IMR-90 (cell line): Measurements from ENCODE around the gene CSGALNACT2.

Experiments
- CHD1 ChIP-seq: IDR thresholded peaks from 2 replicates; pipeline ENCODE4 v1.6.1; 2012; ENCODE audit warnings: low read depth, low read length, improper control_type of control experiment
- CTCF ChIP-seq: conservative IDR thresholded peaks from 2 replicates; pipeline ENCODE4 v1.5.1; 2012; ENCODE audit warnings: mild to moderate bottlenecking, low read depth, low read length, improper control_type of control experiment
- POLR2A ChIP-seq: IDR thresholded peaks from 2 replicates; pipeline ENCODE4 v1.6.1; 2012; ENCODE audit warnings: mild to moderate bottlenecking, low read depth, low read length
- RCOR1 ChIP-seq: IDR thresholded peaks from 2 replicates; pipeline ENCODE4 v1.6.1; 2012; ENCODE audit warnings: mild to moderate bottlenecking, low read length, improper control_type of control experiment; ENCODE audit not compliant: insufficient replicate concordance
- RFX5 ChIP-seq: IDR thresholded peaks from 2 replicates; pipeline ENCODE4 v1.8.0; 2012; ENCODE audit warnings: low read depth, mild to moderate bottlenecking, low read length, moderate library complexity
- SMC3 ChIP-seq: fragments of 150-350 bp; IDR thresholded peaks from 2 replicates; pipeline ENCODE4 v1.6.1; 2016; ENCODE audit warnings: low read depth, mild to moderate bottlenecking, antibody characterized with exemption, low read length, moderate library complexity
- USF2 ChIP-seq: fragments of 150-350 bp; IDR thresholded peaks from 2 replicates; pipeline ENCODE4 v1.6.1; 2017; ENCODE audit warnings: mild to moderate bottlenecking, antibody characterized with exemption, low read length, low read depth

GRCh38 chr10:43132867-43133787 is 5.1 kb upstream of the CSGALNACT2 start:
- no peak for TF ChIP-seq CTCF
- no peak for TF ChIP-seq CHD1
- TF ChIP-seq POLR2A = no peak
- TF ChIP-seq SMC3 = no peak
- no peak for TF ChIP-seq RFX5
- TF ChIP-seq USF2 = no peak
- no peak for TF ChIP-seq RCOR1
